ENCODE results near the gene GLYATL1. TPM values are rescaled to one million over a fixed set of nuclear protein-coding genes. Genes with fewer than 3 reads are reported as not detected.

Gene GLYATL1
- total and polyA plus RNA-seq, 2 of the 8 experiments (the other 6 are each of a cell fraction or from before 2014, with no cell fraction given): 8.6 to 10.7 TPM

GRCh38 chr11:58900479-58901420, 38.5 kb upstream of the GLYATL1 start (continued):
- TF ChIP-seq RAD21 (IDR thresholded peaks at IDR 0.05 in 1 of 2, conservative IDR thresholded peaks at IDR 0.05 in 1 of 2; ENCODE audit: low read depth in 2 of 2, low read length in 2 of 2) (peak; percentile 82), RNF2 (IDR thresholded peaks at IDR 0.05; ENCODE audit: borderline replicate concordance, low read depth, low read length, missing control alignments, poor library complexity, severe bottlenecking) (no peak), KDM4A (IDR thresholded peaks at IDR 0.05; ENCODE audit: low read depth, low read length, severe bottlenecking) (peak; percentile 45), NANOG (IDR thresholded peaks at IDR 0.05; ENCODE audit: insufficient read depth, low read depth, low read length, poor library complexity, severe bottlenecking) (peak; percentile 69), ASH2L (IDR thresholded peaks at IDR 0.05; ENCODE audit: low read length) (peak; percentile 59), YY1 (IDR thresholded peaks at IDR 0.05; ENCODE audit: low read depth, low read length) (peak; percentile 59; the same call in 1 of the 2 replicates), MAX (IDR thresholded peaks at IDR 0.05) (no peak; the same call in 1 of the 2 replicates), POLR2A (IDR thresholded peaks at IDR 0.05; ENCODE audit: control extremely low read depth in 1 of 2, low read depth in 2 of 2, low read length in 2 of 2) (no peak), SP1 (IDR thresholded peaks at IDR 0.05; ENCODE audit: low read depth, low read length) (peak; percentile 94), ZNF274 (IDR thresholded peaks at IDR 0.05; ENCODE audit: borderline replicate concordance, extremely low read depth, low read length) (no peak), CTBP2 (IDR thresholded peaks at IDR 0.05; ENCODE audit: borderline replicate concordance, insufficient read depth, insufficient read length, low read length) (no peak), CHD2 (IDR thresholded peaks at IDR 0.05; ENCODE audit: low read length) (peak; percentile 66)
